Ovary (tissue), 9 donors: ENCODE measurements around the gene NOXA1. TPM values are rescaled to one million over a fixed set of nuclear protein-coding genes. Genes with fewer than 3 reads are reported as not detected.
"Not testable (repeated sequence)": the region's sequence is repeated elsewhere in the genome, so short reads cannot be mapped to it uniquely, and the experiment has no call there.

Experiments
- DNase-seq, 5 donors: peaks; one replicate each; pipeline ENCODE4 v3.0.0-alpha.2; 2019 to 2020
- H3K27ac ChIP-seq, 2 donors: fragments of 200-600 bp; one replicate each; pipeline versions ENCODE4 v1.5.1 to v1.8.0; 2019 to 2022
- H3K27me3 ChIP-seq: fragments of 200-600 bp; one replicate; pipeline ENCODE4 v1.8.0; 2022
- H3K36me3 ChIP-seq: fragments of 200-600 bp; sonication (generic); one replicate; pipeline ENCODE4 v1.5.1; 2019
- H3K4me1 ChIP-seq: one replicate; pipeline ENCODE4 v1.8.1; 2013; ENCODE audit warnings: mild to moderate bottlenecking, moderate library complexity; ENCODE audit not compliant: insufficient read depth
- H3K4me3 ChIP-seq: fragments of 200-600 bp; sonication (generic); one replicate; pipeline ENCODE4 v1.5.1; 2017
- H3K9me3 ChIP-seq, 2 donors: fragments of 200-600 bp in 1 of 2; sonication (generic) in 1 of 2; one replicate each; pipeline versions ENCODE4 v1.5.1 to v1.8.1; 2013 to 2019; ENCODE audit warnings: mild to moderate bottlenecking in 1 of 2, moderate library complexity in 1 of 2
- CTCF ChIP-seq, 3 donors: fragments of 450-650 bp in 2 of 3; fragments of 200-600 bp in 1 of 3; IDR thresholded peaks; one replicate each; pipeline versions ENCODE4 v1.5.1 to v1.8.0; 2016 to 2022; ENCODE audit warnings: antibody characterized with exemption in 3 of 3, mild to moderate bottlenecking in 1 of 3
- EP300 ChIP-seq: sonication (generic); formaldehyde crosslinking; IDR thresholded peaks from one replicate; pipeline ENCODE4 v1.6.1; 2017; ENCODE audit warnings: antibody characterized with exemption
- POLR2A ChIP-seq: fragments of 450-650 bp; IDR thresholded peaks from one replicate; pipeline ENCODE4 v1.6.1; 2017; ENCODE audit warnings: antibody characterized with exemption, mild to moderate bottlenecking, moderate library complexity
- WGBS, 3 donors: extraction: QIAGEN DNeasy Blood & Tissue Kit in 1 of 3; methylation state at CpG; one replicate each; pipeline versions ENCODE4 v1.1.5 to v1.1.7; 2013 to 2017; 5-methylcytosine and 5-hydroxymethylcytosine counted together
- intact Hi-C, 4 donors: fragments of 100-400 bp; cut with DNase I; formaldehyde crosslinking; loops; one replicate each; pipeline versions ENCODE4 v1.11.0 to v1.15.1; 2022 to 2023
- polyA plus RNA-seq, 2 donors: library from polyadenylated mRNA; stranded (reverse); fragments of 200-250 nt in 1 of 2; fragments of 350-450 nt in 1 of 2; fragmentation: Illumina TruSeq in 1 of 2; extraction: RNeasy Lipid Tissue Mini Kit (QIAGEN cat#74804) in 1 of 2; gene quantifications; one replicate each; pipeline ENCODE4 v1.2.3, GENCODE V29; 2013 to 2014
- total RNA-seq, 7 donors: library from RNA; depleted of rRNA in 2 of 7; stranded (reverse); fragments of >200 nt in 2 of 7; fragmentation: NEBNext Ultra II Directional in 3 of 7; extraction: Animal tissue kit (Norgen Biotek cat#: 25700) in 3 of 7; gene quantifications; one replicate each; pipeline versions ENCODE4 v1.1.0 to v1.2.4, GENCODE V29; 2016 to 2023
- donor health status: DM: no; HTN: no; CAD: no; lungs with moderate emphysema.
- donor health status: DM: no; HTN: no; CAD: no.
- donor health status: Bipolar disorder and iron deficiency.
- donor health status: DM: yes; HTN: yes; CAD: no.
- donor health status: DM: no; HTN: no; CAD: no.
- donor health status: DM: yes; HTN: yes; CAD: no.

Gene NOXA1
- total and polyA plus RNA-seq, 9 donors, result 7.1 to 18.5 (median 12.1) TPM; not detected in 1

- DNase-seq, result peak; percentile 90 to 95 (median 92)
- H3K4me1 ChIP-seq, result peaks cover 16% of the 10 kb centered on the region
- H3K9me3 ChIP-seq, result no peaks in the 10 kb centered on the region
- no peak for TF ChIP-seq POLR2A
- no peak for TF ChIP-seq EP300
- peak overlapping the region; percentile 33 for H3K4me3 ChIP-seq
- intact Hi-C loops, result loop anchor here in 3 of 4 donors (5.0 kb wide), 2 partner anchors 105 to 110 kb away; partner anchors contain the start of gene NRARP (in 1 of the 3)
- H3K27me3 ChIP-seq, result no peaks in the 10 kb centered on the region
- peak overlapping the region; percentile 56 to 66 for H3K27ac ChIP-seq
- WGBS, 3 donors, result 8 to 27% (median 17%) methylated on average over 15 to 31 of the region's 31 CpGs
- H3K36me3 ChIP-seq, result no peaks in the 10 kb centered on the region
These were observed 15.4 kb upstream of the NOXA1 start for GRCh38 chr9:137407590-137408300.

- no peaks in the 10 kb centered on the region for H3K9me3 ChIP-seq
- no peaks in the 10 kb centered on the region for H3K27me3 ChIP-seq
- TF ChIP-seq POLR2A (no peak), CTCF (IDR thresholded peaks at IDR 0.05) (no peak), EP300 (no peak)
- 88 to 92% (median 91%) methylated on average over 24 of the region's 24 CpGs for WGBS, 3 donors
- peaks cover 16% of the 10 kb centered on the region for H3K4me1 ChIP-seq
- intact Hi-C loops, result loop anchor here in 3 of 4 donors (5.0 kb wide), 2 partner anchors 107 to 112 kb away; partner anchors contain the start of gene NRARP (in 1 of the 3)
- H3K27ac ChIP-seq, result peak overlapping the region in 1 of 2 donors; percentile 56
- no peak overlapping the region for H3K4me3 ChIP-seq
- no peak for DNase-seq
- no peaks in the 10 kb centered on the region for H3K36me3 ChIP-seq
These were observed 14.4 kb upstream of the NOXA1 start for GRCh38 chr9:137408651-137409405.

GRCh38 chr9:137409515-137409914 is 13.7 kb upstream of the NOXA1 start:
- peaks cover 20% of the 10 kb centered on the region for H3K4me1 ChIP-seq
- H3K9me3 ChIP-seq, result no peaks in the 10 kb centered on the region
- H3K4me3 ChIP-seq, result no peak overlapping the region
- no peak for TF ChIP-seq CTCF (IDR thresholded peaks at IDR 0.05)
- TF ChIP-seq POLR2A, result no peak
- TF ChIP-seq EP300, result no peak
- WGBS, 3 donors, result 91 to 94% (median 94%) methylated on average over 11 of the region's 11 CpGs
- H3K27ac ChIP-seq, result no peak overlapping the region
- intact Hi-C loops, result loop anchor here in 3 of 4 donors (5.0 kb wide), 2 partner anchors 107 to 112 kb away; partner anchors contain the start of gene NRARP (in 1 of the 3)
- DNase-seq, result no peak
- H3K27me3 ChIP-seq, result no peaks in the 10 kb centered on the region
- H3K36me3 ChIP-seq, result no peaks in the 10 kb centered on the region

- intact Hi-C loops, H3K27ac ChIP-seq, H3K27me3 ChIP-seq, H3K36me3 ChIP-seq, H3K9me3 ChIP-seq, H3K4me3 ChIP-seq: not testable (repeated sequence)
- 79 to 86% (median 80%) methylated on average over 12 to 18 of the region's 18 CpGs for WGBS, 3 donors
- peaks cover 22% of the 10 kb centered on the region for H3K4me1 ChIP-seq
- peak in 2 of 5 donors; percentile 46 to 52 for DNase-seq
These were observed 12.8 kb upstream of the NOXA1 start for GRCh38 chr9:137410236-137410890.

GRCh38 chr9:137410891-137411249 is 12.3 kb upstream of the NOXA1 start:
- intact Hi-C loops, result no loop called here
- H3K27ac ChIP-seq, result no peak overlapping the region
- no peak for TF ChIP-seq POLR2A
- TF ChIP-seq CTCF (IDR thresholded peaks at IDR 0.05), result no peak
- no peak for TF ChIP-seq EP300

More at GRCh38 chr9:137410891-137411249, 12.3 kb upstream of the NOXA1 start:
- Histone ChIP-seq H3K36me3 (no peaks in the 10 kb centered on the region), H3K27me3 (no peaks in the 10 kb centered on the region), H3K4me3 (no peak overlapping the region), H3K9me3 (no peaks in the 10 kb centered on the region), H3K4me1 (peaks cover 22% of the 10 kb centered on the region)
- 75 to 88% (median 77%) methylated on average over 6 to 15 of the region's 15 CpGs for WGBS, 3 donors
- peak in 1 of 5 donors; percentile 46 for DNase-seq
